ENCODE results near the gene MROH2A. TPM values are rescaled to one million over a fixed set of nuclear protein-coding genes. Genes with fewer than 3 reads are reported as not detected.
A peak's percentile ranks its signal among the peaks of the same experiment; 100 is the strongest.

MROH2A gene
- total RNA-seq, 2 experiments from 2014 or later = not detected

- DNase-seq (no peak), ATAC-seq (no peak)
- Mint-ChIP-seq H3K4me1 (ENCODE audit: low read depth) (peaks cover 54% of the 10 kb centered on the region), H3K9me3 (ENCODE audit: insufficient read depth) (no peaks in the 10 kb centered on the region), H3K36me3 (ENCODE audit: low read depth) (peaks cover 94% of the 10 kb centered on the region), H3K27me3 (ENCODE audit: low read depth) (no peaks in the 10 kb centered on the region), H3K27ac (peak overlapping the region; percentile 54), H3K4me3 (no peak overlapping the region)
- CTCF ChIA-PET = interaction anchor here (1.9 kb wide), 1 partner anchor 18 kb away, joined by 7 read pairs; no protein-coding TSS in a partner anchor
- POLR2A ChIA-PET = interaction anchor here (0.6 kb wide), 1 partner anchor 19 kb away, joined by 3 read pairs; no protein-coding TSS in a partner anchor
These were observed 60.8 kb downstream of the MROH2A start for GRCh38 chr2:233838726-233839446.

- ChIA-PET POLR2A (interaction anchor here (0.6 kb wide), 1 partner anchor 20 kb away, joined by 3 read pairs; no protein-coding TSS in a partner anchor), CTCF (no interaction called here)
- DNase-seq = no peak
- Mint-ChIP-seq H3K36me3 (ENCODE audit: low read depth) (peaks cover 95% of the 10 kb centered on the region), H3K27me3 (ENCODE audit: low read depth) (no peaks in the 10 kb centered on the region), H3K4me1 (ENCODE audit: low read depth) (peaks cover 54% of the 10 kb centered on the region), H3K9me3 (ENCODE audit: insufficient read depth) (no peaks in the 10 kb centered on the region), H3K27ac (peak overlapping the region; percentile 62), H3K4me3 (no peak overlapping the region)
- ATAC-seq = no peak
These were observed 61.3 kb downstream of the MROH2A start for GRCh38 chr2:233839447-233839820.

GRCh38 chr2:233840520-233840919, 62.4 kb downstream of the MROH2A start:
- no peak overlapping the region for H3K27ac Mint-ChIP-seq
- POLR2A ChIA-PET = no interaction called here
- no peaks in the 10 kb centered on the region for H3K9me3 Mint-ChIP-seq (ENCODE audit: insufficient read depth)
- no peaks in the 10 kb centered on the region for H3K27me3 Mint-ChIP-seq (ENCODE audit: low read depth)
- peaks cover 54% of the 10 kb centered on the region for H3K4me1 Mint-ChIP-seq (ENCODE audit: low read depth)
- peaks cover 94% of the 10 kb centered on the region for H3K36me3 Mint-ChIP-seq (ENCODE audit: low read depth)
- DNase-seq (no peak), ATAC-seq (no peak)
- CTCF ChIA-PET = no interaction called here
- H3K4me3 Mint-ChIP-seq = no peak overlapping the region

- ATAC-seq (no peak), DNase-seq (no peak)
- CTCF ChIA-PET = interaction anchor here (1.8 kb wide), 1 partner anchor 16 kb away, joined by 11 read pairs; no protein-coding TSS in a partner anchor
- Mint-ChIP-seq H3K27ac (no peak overlapping the region), H3K27me3 (ENCODE audit: low read depth) (no peaks in the 10 kb centered on the region), H3K36me3 (ENCODE audit: low read depth) (peaks cover 95% of the 10 kb centered on the region), H3K9me3 (ENCODE audit: insufficient read depth) (no peaks in the 10 kb centered on the region), H3K4me1 (ENCODE audit: low read depth) (peaks cover 54% of the 10 kb centered on the region), H3K4me3 (no peak overlapping the region)
- POLR2A ChIA-PET = interaction anchor here (0.6 kb wide), 1 partner anchor 64 kb away, joined by 3 read pairs; no protein-coding TSS in a partner anchor
These were observed 63.1 kb downstream of the MROH2A start for GRCh38 chr2:233841183-233841582.

GRCh38 chr2:233844064-233844807, 66.1 kb downstream of the MROH2A start:
- no peaks in the 10 kb centered on the region for H3K27me3 Mint-ChIP-seq (ENCODE audit: low read depth)
- H3K27ac Mint-ChIP-seq = no peak overlapping the region
- H3K9me3 Mint-ChIP-seq (ENCODE audit: insufficient read depth) = no peaks in the 10 kb centered on the region
- ChIA-PET CTCF (interaction anchor here (2.0 kb wide), 1 partner anchor 14 kb away, joined by 6 read pairs; no protein-coding TSS in a partner anchor), POLR2A (interaction anchor here (1.0 to 1.5 kb wide), 3 partner anchors 9 to 11 kb away, joined by 4 to 6 read pairs (median 4); partner anchors contain the start of gene HJURP)
- ATAC-seq (no peak), DNase-seq (no peak)
- H3K4me1 Mint-ChIP-seq (ENCODE audit: low read depth) = peaks cover 64% of the 10 kb centered on the region
- no peak overlapping the region for H3K4me3 Mint-ChIP-seq
- H3K36me3 Mint-ChIP-seq (ENCODE audit: low read depth) = peaks cover 94% of the 10 kb centered on the region

- Mint-ChIP-seq H3K9me3 (ENCODE audit: insufficient read depth) (no peaks in the 10 kb centered on the region), H3K27me3 (ENCODE audit: low read depth) (no peaks in the 10 kb centered on the region), H3K36me3 (ENCODE audit: low read depth) (peaks cover 93% of the 10 kb centered on the region), H3K4me3 (no peak overlapping the region), H3K27ac (no peak overlapping the region), H3K4me1 (ENCODE audit: low read depth) (peaks cover 65% of the 10 kb centered on the region)
- ATAC-seq (no peak), DNase-seq (no peak)
- POLR2A ChIA-PET = interaction anchor here (1.0 to 1.5 kb wide), 3 partner anchors 8 to 12 kb away, joined by 4 to 6 read pairs (median 4); partner anchors contain the start of gene HJURP
- CTCF ChIA-PET = interaction anchor here (2.0 kb wide), 1 partner anchor 13 kb away, joined by 6 read pairs; no protein-coding TSS in a partner anchor
These were observed 66.7 kb downstream of the MROH2A start for GRCh38 chr2:233844836-233845235.

GRCh38 chr2:233845301-233846060, 67.4 kb downstream of the MROH2A start:
- Mint-ChIP-seq H3K36me3 (ENCODE audit: low read depth) (peaks cover 92% of the 10 kb centered on the region), H3K4me3 (no peak overlapping the region), H3K4me1 (ENCODE audit: low read depth) (peaks cover 63% of the 10 kb centered on the region), H3K27ac (peak overlapping the region; percentile 23), H3K9me3 (ENCODE audit: insufficient read depth) (no peaks in the 10 kb centered on the region), H3K27me3 (ENCODE audit: low read depth) (no peaks in the 10 kb centered on the region)
- POLR2A ChIA-PET = interaction anchor here (0.6 to 0.9 kb wide), 2 partner anchors 11 to 257 kb away, joined by 3 to 4 read pairs; no protein-coding TSS in a partner anchor
- CTCF ChIA-PET = interaction anchor here (0.7 to 2.0 kb wide), 2 partner anchors 12 to 18 kb away, joined by 3 to 6 read pairs; no protein-coding TSS in a partner anchor
- DNase-seq (peak; percentile 10), ATAC-seq (no peak)

GRCh38 chr2:233846387-233847247, 68.5 kb downstream of the MROH2A start:
- Mint-ChIP-seq H3K4me3 (no peak overlapping the region), H3K27me3 (ENCODE audit: low read depth) (no peaks in the 10 kb centered on the region), H3K27ac (peak overlapping the region; percentile 54), H3K9me3 (ENCODE audit: insufficient read depth) (no peaks in the 10 kb centered on the region), H3K4me1 (ENCODE audit: low read depth) (peaks cover 61% of the 10 kb centered on the region), H3K36me3 (ENCODE audit: low read depth) (peaks cover 90% of the 10 kb centered on the region)
- CTCF ChIA-PET = interaction anchor here (0.7 kb wide), 1 partner anchor 19 kb away, joined by 3 read pairs; no protein-coding TSS in a partner anchor
- DNase-seq = peak; percentile 13
- ATAC-seq = no peak
- POLR2A ChIA-PET = interaction anchor here (0.9 kb wide), 1 partner anchor 10 kb away, joined by 3 read pairs; no protein-coding TSS in a partner anchor

- ATAC-seq (no peak), DNase-seq (no peak)
- Mint-ChIP-seq H3K36me3 (ENCODE audit: low read depth) (peaks cover 90% of the 10 kb centered on the region), H3K27ac (no peak overlapping the region), H3K4me1 (ENCODE audit: low read depth) (peaks cover 63% of the 10 kb centered on the region), H3K27me3 (ENCODE audit: low read depth) (no peaks in the 10 kb centered on the region), H3K9me3 (ENCODE audit: insufficient read depth) (no peaks in the 10 kb centered on the region), H3K4me3 (no peak overlapping the region)
- ChIA-PET POLR2A (no interaction called here), CTCF (interaction anchor here (1.0 to 1.2 kb wide), 2 partner anchors 10 to 11 kb away, joined by 3 read pairs; no protein-coding TSS in a partner anchor)
These were observed 69.2 kb downstream of the MROH2A start for GRCh38 chr2:233847248-233847898.

GRCh38 chr2:233848276-233848675, 70.1 kb downstream of the MROH2A start:
- CTCF ChIA-PET = interaction anchor here (1.0 to 1.2 kb wide), 2 partner anchors 9 to 10 kb away, joined by 3 read pairs; no protein-coding TSS in a partner anchor

More at GRCh38 chr2:233848276-233848675, 70.1 kb downstream of the MROH2A start:
- no peak for DNase-seq
- no peaks in the 10 kb centered on the region for H3K9me3 Mint-ChIP-seq (ENCODE audit: insufficient read depth)
- no peaks in the 10 kb centered on the region for H3K27me3 Mint-ChIP-seq (ENCODE audit: low read depth)
- peaks cover 91% of the 10 kb centered on the region for H3K36me3 Mint-ChIP-seq (ENCODE audit: low read depth)
- no peak for ATAC-seq
- no peak overlapping the region for H3K4me3 Mint-ChIP-seq
- POLR2A ChIA-PET = no interaction called here
- peaks cover 68% of the 10 kb centered on the region for H3K4me1 Mint-ChIP-seq (ENCODE audit: low read depth)
- H3K27ac Mint-ChIP-seq = peak overlapping the region; percentile 12

Measured in activated CD8-positive, alpha-beta T cell treated with anti-CD3 and anti-CD28 coated beads, Interleukin-2, amount 10 ng/mL, durations not matched to agents 7 days and 5 days (primary cell).